ENCODE data around the gene SCN5A. TPM values are rescaled to one million over a fixed set of nuclear protein-coding genes. Genes with fewer than 3 reads are reported as not detected.

The SCN5A gene
- total and polyA plus RNA-seq, 2 of the 8 experiments (the other 6 are each of a cell fraction or from before 2014, with no cell fraction given): 4.8 to 11.4 TPM

DNA sequence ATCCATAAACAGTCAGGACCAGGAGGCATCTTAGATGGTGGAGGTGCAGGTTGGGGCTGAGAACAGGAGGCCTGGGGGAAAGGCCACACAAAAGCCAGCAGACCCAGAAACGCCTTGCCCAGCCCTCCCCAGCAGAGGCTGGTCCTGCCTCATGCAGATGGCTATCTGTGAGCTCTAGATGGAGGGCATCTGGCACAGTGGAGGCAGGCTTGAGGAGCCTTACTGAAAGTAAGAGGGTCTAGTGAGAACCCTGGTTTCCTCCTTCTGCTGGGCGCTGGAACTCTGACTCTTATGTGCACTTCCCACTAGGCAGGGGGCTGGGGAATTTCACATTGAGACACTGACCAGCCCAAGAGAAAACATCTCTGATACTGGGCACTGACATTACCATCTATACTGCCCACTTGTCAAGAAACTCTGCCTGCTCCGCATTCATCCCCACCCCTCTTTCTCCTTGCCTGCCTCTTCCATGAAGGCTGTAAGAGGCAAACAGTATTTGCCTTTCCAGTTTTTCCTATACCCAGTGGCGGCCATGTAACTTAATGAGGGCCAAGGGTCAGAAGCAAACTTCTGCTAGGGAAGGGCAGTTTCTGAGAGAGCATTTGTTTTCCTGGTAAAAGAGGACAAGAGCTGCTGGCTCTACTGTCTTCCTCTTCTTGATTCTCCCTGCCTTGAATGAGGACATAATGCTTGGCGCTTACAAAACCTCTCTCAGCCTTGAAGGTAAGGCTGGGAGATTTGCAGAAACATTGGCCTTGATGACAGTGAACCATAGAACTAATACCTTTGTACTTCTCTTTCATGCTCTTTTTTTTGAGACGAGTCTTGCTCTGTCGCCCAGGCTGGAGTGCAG, 4.4 kb upstream of the SCN5A start (continued):
- TF ChIP-seq, protein P1, sequence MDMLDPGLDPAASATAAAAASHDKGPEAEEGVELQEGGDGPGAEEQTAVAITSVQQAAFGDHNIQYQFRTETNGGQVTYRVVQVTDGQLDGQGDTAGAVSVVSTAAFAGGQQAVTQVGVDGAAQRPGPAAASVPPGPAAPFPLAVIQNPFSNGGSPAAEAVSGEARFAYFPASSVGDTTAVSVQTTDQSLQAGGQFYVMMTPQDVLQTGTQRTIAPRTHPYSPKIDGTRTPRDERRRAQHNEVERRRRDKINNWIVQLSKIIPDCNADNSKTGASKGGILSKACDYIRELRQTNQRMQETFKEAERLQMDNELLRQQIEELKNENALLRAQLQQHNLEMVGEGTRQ (IDR thresholded peaks at IDR 0.05; ENCODE audit: low read length): no peak
- no peak for TF ChIP-seq TBP (IDR thresholded peaks at IDR 0.05; ENCODE audit: low read depth, low read length)
- TF ChIP-seq SAP30 (IDR thresholded peaks at IDR 0.05; ENCODE audit: insufficient read depth, insufficient replicate concordance, low read length): no peak
- no peak for TF ChIP-seq SUZ12 (IDR thresholded peaks at IDR 0.05; ENCODE audit: low read length)
- no peak for TF ChIP-seq GTF2F1 (IDR thresholded peaks at IDR 0.05; ENCODE audit: borderline replicate concordance, low read depth, low read length)
- TF ChIP-seq RFX5 (IDR thresholded peaks at IDR 0.05; ENCODE audit: borderline replicate concordance, low read depth, low read length): no peak
